GM21360 (cell line): ENCODE data around the gene HCFC1.
A peak's percentile ranks its signal among the peaks of the same experiment; 100 is the strongest.

Source experiments
- ATAC-seq: cut with Tn5 transposase; IDR thresholded peaks from one replicate; pipeline ENCODE4 v1.9.1; 2021; ENCODE audit warnings: mild to moderate bottlenecking, moderate library complexity; ENCODE audit not compliant: unreplicated experiment

The HCFC1 gene

GRCh38 chrX:153974726-153975286, 3.2 kb upstream of the HCFC1 start:
- ATAC-seq, result no peak

GRCh38 chrX:153974003-153974725, 2.5 kb upstream of the HCFC1 start:
- ATAC-seq, result no peak

- no peak for ATAC-seq
Measured at GRCh38 chrX:153973127-153974002, 1.7 kb upstream of the HCFC1 start.

- ATAC-seq, result peak; percentile 45
Measured at GRCh38 chrX:153972368-153973126, 929 bp upstream of the HCFC1 start, which contains the start of gene TMEM187. TMEM187 (plus strand) TSS chrX:153972754; CDS start chrX:153982063, 9,309 bp downstream.

GRCh38 chrX:153971124-153971449, 531 bp downstream of the HCFC1 start:
- peak; percentile 23 for ATAC-seq

GRCh38 chrX:153970357-153971123, 1.1 kb downstream of the HCFC1 start:
- no peak for ATAC-seq

- ATAC-seq, result no peak
Measured at GRCh38 chrX:153969904-153970356, 1.7 kb downstream of the HCFC1 start.

- ATAC-seq, result no peak
Measured at GRCh38 chrX:153969125-153969903, 2.3 kb downstream of the HCFC1 start.

- no peak for ATAC-seq
Measured at GRCh38 chrX:153968754-153969124, 2.9 kb downstream of the HCFC1 start.

GRCh38 chrX:153968255-153968654, 3.4 kb downstream of the HCFC1 start:
- no peak for ATAC-seq

- no peak for ATAC-seq
Measured at GRCh38 chrX:153967536-153968224, 3.9 kb downstream of the HCFC1 start.

GRCh38 chrX:153966841-153967535, 4.6 kb downstream of the HCFC1 start:
- ATAC-seq, result no peak

- no peak for ATAC-seq
Measured at GRCh38 chrX:153966283-153966688, 5.3 kb downstream of the HCFC1 start.

- ATAC-seq, result no peak
Measured at GRCh38 chrX:153965406-153965805, 6.2 kb downstream of the HCFC1 start.

GRCh38 chrX:153964105-153964504, 7.5 kb downstream of the HCFC1 start:
- no peak for ATAC-seq

- no peak for ATAC-seq
Measured at GRCh38 chrX:153963546-153963945, 8.1 kb downstream of the HCFC1 start.

- no peak for ATAC-seq
Measured at GRCh38 chrX:153961292-153961691, 10.3 kb downstream of the HCFC1 start.

GRCh38 chrX:153960786-153961185, 10.8 kb downstream of the HCFC1 start:
- ATAC-seq, result no peak
